Superior temporal gyrus (tissue), 1 donor: ENCODE data around the gene RELT.

ENCODE experiments used
- DNase-seq: peaks from one replicate; pipeline ENCODE4 v3.0.0-alpha.2; 2016; ENCODE audit errors: extremely low spot score

Gene RELT

DNA sequence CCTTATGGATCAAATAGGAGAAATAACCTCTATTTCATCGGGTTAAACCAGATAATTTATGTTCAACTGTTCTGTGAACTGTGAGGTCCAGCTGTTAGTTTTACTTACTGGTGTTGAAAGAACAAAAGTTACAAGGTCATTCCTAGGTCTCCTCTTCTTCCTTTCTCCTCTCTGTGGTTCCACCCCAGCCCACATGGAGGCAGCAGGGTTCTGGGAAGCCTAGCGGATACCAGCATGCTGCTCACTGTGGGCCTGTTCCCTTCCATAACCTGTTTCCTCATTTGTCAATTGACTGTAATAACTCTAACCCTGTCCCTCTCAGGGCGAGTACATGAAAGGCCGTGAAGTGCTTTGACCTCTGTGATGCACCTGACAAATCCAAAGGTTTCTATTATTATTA is 27.8 kb downstream of the RELT start:
- peak; percentile 79 for DNase-seq

DNA sequence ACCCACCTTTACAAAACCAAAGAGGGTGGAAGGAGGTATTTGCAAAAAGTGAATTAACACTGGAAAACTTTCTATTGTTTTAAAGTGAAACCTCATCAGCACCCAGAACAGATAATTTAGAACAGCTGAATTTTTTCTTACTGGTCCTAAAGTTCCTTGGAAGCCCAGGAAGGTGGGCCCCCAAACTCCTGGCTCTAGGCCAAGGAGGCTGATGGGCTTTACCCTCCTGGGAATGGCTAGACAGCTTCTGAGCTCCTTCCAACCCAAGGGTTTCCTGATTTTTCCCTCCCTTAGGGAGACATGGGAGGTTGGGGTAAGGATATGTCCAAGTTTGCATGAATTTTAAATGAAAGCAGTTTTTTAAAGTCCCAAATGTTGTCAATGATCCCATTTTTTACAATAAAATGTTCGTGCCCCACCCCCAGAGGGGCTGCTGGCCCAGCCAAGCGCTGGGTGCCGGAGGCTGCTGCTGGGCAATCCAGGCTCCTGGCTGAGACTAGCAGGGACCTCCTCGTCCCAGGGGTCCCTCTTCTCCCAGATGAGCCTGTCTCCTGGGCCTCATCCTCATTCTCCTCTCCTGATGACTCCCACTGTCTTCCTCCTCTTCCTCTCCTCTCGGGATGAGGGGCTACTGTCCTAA is 28.4 kb downstream of the RELT start:
- DNase-seq: no peak

DNA sequence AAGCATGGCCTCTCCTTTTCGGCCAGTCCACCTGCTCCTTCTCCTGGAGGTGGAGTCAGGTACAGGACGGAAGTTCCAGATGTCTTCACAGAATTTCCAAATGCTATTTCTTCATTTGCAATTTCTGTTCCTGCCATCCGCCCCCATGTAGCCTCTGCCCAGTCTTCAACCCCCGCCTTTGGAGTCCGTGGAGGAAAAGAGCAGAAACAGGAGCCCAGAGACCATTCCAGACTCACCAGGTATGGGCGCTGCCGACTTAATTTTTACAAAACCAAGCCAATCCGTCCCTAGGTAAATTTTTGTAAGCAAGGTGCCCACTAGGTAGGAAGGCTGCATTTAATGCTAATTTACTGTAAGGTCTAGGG is 28.9 kb downstream of the RELT start:
- no peak for DNase-seq

DNA sequence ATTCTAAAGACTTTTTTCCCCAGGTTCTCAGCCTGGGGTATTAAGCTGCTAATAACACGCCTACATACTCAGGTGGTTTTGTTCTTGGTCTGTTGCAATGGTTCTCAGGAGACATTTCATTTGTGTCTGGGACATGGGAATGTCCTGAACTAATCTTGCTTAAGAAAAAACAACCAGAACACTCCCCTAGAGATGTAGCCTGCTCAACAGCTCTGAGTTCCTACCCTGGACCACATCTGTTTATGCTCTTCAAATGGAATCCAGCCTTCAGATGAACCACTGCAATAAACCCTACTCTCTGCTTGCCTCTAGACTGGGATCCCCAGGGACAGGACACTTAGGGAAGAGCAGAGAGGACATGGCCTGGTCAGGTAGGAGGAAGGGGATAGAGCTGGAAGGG is 29.9 kb downstream of the RELT start:
- no peak for DNase-seq

DNA sequence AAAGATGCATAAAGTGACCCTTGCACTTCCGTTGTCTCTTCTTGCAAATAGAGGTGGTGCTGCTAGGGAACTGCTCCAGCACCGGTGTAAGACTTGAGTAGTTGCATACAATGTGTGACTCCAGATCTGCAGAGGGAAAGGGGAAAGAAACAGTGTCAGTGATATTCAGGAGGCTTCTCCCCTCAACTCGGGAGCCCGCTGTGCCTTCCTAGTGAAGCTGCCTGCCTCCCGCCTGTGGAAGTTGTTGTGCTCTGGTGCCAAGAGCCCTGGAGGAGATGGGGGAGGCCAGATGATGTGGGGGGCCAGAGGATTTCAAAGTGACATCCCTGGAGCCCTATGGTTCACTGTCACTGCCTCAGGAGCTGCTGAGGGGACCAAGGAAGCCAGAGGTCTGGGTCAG is 30.4 kb downstream of the RELT start:
- DNase-seq: no peak

DNA sequence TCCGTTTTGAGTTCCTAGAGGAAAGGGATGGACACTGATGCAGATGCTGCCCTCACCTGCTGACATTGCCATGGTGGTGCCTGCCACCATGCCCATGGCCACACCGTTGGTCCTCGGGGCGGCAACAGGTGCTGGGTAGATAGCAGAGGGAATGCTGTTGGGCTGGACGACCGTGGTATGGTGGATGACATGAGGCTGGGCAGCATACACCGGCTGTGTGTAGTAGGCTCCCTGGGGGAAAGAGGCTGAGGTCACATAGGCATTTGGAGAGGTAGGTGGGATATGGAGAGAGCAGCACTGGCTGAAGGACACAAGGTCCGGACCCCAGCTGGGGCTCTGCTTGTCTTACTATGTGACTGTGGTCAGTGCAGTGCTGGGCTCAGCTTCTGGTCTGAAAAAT is 33.2 kb downstream of the RELT start:
- no peak for DNase-seq

DNA sequence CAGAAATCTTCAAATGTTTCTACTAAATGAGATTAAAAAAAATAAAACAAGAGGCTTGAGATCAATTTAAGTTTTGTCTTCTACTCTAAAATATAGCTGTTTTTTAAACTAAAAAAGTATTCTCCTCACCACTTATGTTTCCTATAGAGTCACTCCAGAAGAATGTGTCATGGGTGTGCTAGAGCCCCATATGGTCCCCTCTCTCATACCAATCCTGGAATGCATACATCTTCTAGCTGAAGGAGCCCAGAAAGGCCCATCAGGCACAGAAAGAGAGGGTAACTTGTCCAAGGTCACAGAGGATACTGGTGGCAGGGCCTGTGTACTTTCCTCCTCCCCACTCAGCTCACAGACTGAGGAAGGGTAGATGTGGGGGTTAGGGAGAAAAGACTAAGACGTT is 34.4 kb downstream of the RELT start:
- DNase-seq: no peak

DNA sequence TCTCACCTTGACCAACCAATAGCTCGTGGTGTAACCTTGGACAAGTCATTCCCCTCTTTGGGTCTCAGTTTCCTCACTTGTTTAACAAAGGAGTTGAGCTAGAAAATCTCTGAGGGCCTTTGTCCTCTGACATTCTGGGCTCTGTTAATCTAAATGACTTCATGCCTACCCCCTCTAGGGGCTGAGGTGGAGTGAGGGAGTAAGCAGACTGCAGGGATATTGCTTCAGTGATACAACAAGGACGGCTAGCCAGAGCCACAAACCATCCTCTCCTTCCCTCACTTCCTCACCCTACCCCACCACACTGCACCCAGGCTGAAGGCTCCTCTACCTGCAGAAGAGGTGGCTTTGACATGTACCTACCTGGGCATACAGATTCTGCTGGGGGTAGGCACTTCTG is 34.8 kb downstream of the RELT start:
- no peak for DNase-seq

DNA sequence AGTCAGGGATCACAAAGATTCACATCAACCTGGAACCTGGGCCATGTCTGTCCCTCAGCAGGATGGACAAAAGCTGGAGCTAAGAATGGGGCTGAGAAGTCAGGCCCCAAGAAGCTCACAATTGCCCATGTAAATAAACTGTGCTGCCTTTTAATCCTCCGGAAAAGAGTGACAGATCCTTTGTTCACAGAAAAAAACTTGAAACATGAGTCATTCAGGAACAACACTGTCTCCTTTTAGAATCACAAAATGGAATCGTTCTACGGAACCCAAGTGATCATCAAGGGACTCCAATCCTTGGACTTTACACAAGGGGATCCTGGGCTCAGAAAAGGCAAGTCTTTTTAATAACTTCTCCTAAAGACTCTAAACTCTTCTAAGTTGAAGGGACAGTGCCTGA is 36.1 kb downstream of the RELT start:
- DNase-seq: peak; percentile 46

DNA sequence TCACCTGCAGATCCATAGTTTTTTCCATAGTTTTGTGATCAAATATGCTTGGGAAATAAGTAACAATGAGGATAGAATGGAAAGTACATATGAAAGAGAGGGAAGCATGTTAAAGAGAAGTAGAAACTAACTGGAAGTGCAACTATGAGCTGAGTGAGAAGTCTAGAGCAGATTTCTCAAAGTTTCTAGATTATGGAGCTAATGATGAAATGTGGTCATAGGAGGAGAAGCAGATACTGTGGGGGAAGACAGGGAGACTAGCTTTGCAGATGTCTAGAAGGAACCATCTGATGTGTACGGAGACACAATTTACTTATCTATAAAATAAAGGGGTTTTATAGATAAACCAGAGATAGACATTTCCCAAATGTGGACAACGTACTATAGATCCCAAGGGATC is 37.1 kb downstream of the RELT start:
- DNase-seq: no peak

DNA sequence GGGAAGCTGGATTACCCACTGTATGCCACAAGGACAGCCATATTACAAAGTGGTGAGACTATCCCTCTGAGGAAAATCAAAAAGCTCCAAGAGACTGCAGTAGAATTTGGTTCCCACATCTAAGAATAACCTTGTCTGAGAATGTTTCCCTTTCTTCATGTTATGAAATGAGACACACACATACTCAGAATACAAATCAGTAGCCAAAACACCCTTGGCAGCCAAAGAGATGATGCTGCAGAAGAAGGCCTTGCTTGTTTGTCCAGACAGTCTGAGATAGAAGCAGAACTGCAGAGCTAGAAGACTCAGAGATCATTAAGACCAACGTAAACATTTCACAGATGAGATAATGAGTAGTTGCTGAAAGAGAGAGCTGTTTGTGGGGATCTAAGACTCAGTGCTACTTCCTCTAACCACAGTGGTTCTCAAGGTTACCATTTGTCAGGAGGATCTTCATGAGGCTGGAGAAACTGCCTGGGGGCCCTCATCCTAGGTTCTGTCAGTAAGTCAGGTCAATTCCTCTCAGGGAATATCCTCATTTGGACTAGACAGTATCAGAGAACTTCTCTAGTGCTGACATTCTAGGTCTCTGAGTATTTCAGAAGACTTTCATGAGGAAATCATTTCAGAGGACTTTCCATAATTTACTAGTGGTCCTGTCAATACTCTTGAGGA is 38.9 kb downstream of the RELT start:
- DNase-seq: peak; percentile 81

DNA sequence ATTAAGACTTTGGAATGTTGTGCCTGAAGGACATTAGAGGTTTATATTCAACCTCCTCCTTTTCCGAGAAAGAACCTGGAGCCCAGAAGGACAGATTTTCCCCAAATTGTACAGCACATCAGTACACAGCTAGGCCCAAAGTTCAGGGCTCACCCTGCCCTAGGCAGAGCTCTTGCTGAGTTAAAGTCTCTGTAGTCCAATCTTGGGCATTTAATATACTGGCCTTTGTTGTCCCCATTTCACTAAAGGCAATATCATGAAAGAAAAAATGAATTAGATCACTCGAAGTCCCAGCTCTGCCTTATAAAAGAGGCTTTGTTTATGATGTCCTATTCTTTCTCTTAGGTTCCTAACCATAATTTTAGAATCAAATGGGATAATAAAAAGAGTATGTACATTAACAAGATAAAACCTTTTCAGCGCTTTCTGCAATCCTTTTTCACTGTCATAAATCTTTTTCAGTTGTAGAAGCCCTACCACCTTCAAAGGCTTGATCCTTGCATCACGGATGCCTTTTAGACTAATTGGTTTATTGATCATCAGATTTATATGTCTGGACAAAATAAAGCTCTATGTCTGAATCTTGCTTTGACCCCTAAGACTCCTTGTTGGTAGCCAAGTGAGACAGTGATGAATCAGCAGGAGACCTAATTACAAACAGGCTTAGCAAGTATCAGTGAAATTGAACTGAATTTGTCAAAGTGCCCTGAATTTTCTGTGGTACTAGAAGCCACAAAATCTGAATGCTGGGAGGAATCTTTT is 39.8 kb downstream of the RELT start:
- DNase-seq: no peak

DNA sequence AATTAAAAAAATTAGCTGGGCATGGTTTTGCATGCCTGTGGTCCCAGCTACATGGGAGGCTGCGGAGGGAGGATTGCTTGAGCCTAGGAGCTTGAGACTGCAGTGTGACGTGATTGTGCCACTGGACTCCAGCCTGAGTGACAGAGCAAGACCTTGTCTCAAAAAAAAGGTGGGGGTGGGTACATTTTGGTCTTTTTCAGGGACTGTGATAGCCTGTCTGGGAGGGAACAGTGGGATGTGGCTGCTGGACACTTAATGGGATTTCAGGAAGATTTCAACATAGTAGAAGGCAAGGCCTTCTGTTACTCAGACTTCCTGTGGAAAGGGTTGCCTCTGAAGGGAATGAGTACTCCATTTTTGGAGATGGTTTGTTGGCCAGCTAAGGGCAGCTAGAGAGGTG is 40.6 kb downstream of the RELT start:
- DNase-seq: no peak

DNA sequence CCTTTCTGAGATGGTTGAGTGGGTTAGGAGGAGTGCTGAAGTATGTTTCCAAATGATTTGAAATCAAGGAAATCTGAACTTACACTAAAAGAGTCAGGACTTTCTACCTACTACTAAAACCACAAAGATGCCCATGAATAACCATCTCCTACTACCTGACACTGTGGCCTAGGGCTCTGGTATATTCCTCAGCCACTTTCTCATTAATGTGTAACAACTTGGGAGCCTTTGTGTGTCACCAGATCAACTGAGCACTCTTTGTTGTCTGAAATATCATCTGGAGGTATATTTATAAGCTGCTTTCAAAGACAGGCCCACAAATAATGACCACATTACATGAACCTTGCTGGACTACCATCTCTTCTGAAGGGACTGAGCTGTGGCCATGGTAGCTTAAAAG is 43.9 kb downstream of the RELT start:
- DNase-seq: no peak

DNA sequence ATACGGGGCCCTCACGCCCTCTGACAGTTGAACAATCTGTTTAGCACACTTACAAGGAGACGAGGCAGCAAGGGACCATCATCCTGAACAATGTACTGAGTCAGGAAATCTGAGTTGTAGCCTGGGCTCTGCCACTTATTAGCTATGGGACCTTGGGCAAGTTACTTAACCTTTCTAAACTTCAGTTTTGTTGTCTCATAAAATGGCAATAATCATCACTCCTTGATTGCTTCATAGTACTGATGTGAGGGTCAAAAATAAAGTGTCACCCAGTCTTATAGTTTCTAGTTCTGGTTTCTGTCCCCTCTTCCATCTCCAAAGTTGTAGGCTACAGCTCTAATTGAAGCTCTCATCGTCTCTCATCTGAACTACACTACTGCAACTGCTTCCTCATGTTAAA is 46.7 kb downstream of the RELT start:
- no peak for DNase-seq

DNA sequence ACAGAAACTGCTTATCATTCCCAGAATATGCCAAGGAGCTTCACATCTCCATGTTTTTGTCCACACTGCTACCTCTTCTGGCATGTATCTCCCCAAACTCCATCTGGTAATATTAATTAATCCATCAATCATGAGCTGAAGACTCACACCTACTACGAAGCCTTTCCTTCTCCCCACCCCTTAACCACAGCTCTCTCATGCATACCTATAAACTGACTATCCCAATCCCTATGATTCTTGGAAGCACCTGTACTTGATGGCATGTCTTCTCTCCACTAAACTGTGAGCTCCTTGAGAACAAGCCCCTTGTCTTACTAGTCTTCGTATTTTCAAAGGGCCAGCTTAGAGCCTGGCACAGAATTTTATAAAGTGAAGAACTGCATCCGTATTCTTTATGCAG is 47.3 kb downstream of the RELT start:
- no peak for DNase-seq

DNA sequence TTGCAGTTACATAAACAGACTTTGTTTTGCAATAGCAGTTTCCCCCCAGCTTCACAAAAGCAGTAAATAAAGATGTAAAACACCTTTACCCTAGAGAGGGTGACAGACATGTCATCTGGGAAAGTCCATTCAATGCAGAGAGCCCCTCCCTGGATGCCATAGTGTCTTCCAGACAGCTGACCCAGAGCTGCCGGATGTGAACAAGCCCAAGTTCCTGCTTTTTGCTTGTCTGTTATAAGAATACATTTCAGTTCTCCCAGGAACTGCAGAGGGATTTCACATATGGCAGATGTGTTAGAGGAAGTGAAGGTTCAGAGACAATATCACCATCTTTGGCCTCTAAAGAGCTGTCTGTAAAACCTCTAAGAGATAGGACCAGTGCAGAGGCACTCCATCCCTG is 48.9 kb downstream of the RELT start:
- DNase-seq: no peak

DNA sequence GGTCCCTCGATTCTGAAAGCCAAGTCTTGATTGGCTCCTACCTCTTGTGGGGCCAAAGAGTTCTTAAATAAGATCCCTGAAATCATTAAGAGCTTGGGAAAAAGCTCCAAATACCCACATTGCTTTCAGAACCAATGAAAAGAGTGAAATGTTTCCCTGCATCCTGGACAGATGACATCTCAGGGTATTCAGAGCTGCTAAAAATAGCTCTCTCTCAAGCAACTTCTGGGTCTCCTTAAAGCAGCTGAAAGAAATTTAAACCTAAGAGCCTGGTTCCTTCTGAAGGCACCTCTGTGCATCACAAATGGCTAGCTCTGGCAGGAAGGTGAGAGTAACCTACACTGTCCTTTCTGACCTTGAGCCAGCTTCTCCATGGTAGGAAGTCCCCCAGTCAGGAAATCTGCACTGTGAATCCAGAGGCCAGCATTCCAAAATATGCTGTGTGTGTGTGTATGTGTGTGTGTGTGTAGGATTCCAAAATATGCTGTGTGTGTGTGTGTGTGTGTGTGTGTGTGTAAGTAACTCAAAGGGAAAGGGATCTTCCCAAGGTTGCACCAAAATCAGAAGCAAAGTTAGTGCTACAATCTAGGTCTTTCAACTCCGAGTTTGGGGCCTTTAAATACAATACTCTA is 50.1 kb downstream of the RELT start:
- no peak for DNase-seq

DNA sequence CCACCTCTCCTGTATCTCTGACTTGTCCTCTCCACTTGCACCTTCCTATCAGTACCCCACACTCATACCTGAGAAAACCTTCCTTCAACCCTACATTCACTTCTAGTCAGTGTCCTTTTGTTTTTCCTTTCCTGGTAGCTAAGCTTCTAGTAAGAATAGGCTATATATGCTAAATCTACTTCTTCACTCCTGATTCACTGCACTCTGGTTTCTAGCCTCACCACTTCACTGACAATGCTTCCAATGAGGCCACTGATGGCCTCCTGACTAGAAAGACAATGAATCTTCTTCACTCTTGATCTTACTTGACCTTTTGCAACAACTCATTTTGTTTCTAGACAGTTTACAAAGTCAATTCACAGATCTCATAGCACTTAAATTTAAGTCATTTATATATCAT is 52.0 kb downstream of the RELT start:
- DNase-seq: no peak

DNA sequence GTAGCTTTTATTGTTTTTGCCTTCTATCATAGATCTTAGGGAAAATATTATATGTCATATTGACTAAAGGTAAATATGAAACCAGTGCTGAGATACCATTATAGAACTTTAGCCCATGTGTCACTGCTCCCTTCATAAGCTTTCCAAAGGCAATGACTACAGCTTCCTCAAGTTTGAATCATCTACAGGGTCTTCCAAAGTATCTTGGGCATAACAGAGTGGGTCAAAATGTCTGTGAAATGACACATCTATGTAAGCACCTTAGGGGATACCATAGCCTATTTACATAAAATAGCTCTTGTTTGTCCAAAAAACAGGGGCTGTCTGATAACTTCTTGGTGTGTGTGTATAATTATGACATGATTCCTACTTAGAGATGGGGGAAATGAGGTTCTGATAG is 52.5 kb downstream of the RELT start:
- DNase-seq: no peak

DNA sequence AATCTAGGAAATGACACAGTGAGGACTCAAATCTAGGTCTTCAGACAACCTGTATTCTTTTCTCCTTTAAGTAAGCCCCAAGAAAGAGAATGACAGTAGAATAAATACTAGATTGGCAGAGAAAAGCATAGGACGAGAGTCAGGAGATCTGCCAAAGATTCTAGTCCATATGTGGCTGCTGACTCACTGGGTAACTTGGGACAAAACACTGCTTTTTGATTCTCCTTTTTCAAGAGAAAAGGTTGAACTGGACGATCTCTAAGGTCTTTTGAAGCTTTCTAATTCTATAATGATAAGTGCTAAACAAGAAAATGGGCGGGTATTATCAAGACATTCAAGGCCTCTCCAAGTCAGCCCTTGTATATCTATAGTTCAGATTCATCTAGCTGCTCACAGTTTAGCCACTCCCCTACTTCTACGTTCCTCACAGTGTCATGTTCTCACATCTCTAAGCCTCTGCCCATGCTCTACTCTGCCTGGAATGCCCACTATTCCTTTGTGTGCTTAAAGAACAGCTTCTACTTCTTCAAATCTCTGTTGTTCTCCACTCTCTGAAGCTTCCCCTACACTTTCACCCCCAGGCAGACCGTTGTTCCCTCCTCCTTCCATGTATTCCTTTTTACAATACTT is 53.0 kb downstream of the RELT start:
- no peak for DNase-seq

DNA sequence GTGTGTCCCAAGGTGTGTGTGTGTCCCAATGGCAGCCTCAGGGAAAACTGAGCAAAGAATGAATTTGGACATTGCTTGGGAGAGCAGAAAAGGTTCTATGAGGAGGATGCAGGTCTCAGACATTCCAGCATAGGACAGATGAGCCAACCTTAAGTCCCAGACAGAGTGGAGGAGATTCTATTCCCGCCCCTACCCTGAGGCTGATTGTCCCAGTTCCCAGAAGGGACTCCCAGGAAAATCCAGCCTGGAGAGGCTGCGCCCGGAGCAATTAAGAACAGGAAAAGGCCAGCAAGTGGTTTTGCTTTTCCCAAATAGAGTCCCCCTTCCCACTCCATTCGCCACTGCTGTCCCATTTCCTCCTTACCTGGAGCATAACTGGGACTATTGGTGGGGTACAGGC is 54.1 kb downstream of the RELT start:
- DNase-seq: no peak
